Activated gamma-delta T cell (primary cell): ENCODE measurements around the gene SIX2.
A peak's percentile ranks its signal among the peaks of the same experiment; 100 is the strongest.

Source experiments
- DNase-seq: peaks from one replicate; lab custom pipeline; 2025; lab: John Stamatoyannopoulos, UW

The SIX2 gene

DNA sequence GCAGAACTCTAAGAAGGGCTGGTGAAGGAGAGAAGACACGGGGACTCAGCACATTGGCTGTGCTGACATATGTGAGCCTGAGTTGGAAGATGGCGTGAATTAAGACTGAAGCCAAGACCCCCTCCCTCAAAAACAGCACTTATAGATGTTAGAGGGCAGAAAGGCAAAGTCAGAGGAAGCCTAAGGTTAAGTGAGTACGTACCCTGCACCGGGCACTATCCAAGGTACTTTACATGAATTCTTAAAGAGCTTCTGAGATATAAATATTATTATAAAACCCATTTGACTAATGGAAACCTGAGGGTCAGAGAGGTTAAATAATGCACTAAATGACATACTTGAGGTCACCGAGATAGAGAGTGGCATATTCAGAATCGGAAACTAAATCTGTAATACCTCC, 42.2 kb downstream of the SIX2 start:
- no peak for DNase-seq

DNA sequence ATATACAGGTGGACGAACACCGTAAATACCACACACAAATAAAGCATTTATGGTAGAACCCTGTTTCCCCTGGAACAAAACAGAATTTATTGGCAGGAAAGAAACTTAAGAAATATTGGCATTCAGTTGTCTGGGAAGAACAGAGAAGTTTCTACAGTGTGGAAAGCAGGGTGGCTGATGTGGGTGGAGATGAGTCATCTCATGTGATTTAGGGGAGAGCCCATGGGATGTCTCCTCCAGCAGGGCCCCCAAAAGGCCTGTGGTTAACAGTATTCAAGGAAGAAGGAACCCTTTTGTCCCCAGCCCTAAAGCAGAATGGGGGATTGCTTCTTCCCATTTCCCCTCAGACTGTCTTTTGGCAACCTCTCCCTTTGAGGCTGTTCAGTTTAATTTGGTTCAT, 43.6 kb downstream of the SIX2 start:
- DNase-seq, result no peak

DNA sequence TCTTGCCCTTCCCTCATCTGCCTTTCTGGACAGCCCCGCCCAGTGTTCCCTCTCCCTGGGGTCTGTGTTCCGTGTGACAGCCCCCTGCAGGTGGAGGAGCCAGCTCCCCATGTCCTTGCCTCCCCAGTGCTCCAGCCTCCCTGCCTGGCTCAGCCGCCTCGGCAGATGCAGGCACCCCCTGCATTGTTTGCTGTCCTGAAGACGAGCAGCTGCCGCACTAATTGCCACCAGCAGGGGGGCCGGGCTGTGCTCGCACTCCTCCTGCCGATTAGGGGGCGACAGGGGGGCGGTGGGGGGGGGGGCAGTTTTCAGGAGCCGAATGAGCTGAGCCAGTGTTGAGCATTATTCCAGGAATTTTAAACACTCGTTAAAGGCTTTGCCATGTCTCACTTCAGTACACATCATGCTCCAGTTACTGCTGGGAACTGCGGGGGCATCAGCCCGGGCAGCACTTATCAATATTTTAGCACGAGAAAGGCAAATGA, 44.5 kb downstream of the SIX2 start:
- no peak for DNase-seq

DNA sequence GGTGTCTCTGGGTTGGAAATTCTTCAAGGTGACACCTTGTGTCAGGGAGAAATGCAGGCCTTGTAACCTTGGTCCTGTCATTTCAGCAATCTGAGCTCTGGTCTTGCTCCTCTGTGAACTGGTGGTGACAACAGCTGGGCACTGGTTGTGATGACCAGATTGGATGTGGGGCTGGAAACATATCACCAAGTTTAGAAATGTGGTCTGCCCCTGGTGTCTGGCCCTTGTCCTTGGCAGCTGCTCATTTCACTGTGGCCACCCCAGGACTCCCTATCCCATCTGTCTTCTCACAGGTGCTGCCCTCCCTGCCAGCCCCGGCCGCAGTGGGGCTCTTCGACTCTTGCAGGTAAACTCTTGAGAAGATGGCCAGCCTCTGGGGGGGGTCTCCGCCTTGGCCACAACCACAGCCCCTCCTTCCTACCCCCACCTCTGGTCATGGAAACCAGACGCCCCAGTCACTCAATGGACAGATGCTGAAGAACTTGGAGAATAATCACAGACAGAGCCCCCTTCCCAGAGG, 47.0 kb downstream of the SIX2 start:
- DNase-seq, result no peak

DNA sequence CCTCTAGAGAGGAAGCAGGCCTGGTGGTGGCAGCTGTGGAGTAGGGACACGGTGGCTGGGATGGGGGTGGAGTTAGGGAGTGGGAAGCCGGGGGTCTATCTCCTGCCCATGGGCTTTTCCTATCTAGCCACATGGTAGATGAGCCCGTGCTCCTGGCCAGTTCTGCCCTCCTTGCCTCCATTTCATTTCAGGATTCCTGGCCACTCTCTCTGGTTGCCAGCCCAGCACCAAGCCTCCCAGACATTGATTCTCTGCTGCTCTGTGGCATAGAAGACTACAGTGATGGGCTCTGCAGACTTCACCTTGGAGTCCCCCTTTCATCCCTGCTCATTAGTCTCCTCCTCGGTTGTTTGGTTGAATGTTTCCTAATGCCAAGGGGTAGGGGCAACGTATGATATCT, 48.4 kb downstream of the SIX2 start:
- DNase-seq, result no peak

DNA sequence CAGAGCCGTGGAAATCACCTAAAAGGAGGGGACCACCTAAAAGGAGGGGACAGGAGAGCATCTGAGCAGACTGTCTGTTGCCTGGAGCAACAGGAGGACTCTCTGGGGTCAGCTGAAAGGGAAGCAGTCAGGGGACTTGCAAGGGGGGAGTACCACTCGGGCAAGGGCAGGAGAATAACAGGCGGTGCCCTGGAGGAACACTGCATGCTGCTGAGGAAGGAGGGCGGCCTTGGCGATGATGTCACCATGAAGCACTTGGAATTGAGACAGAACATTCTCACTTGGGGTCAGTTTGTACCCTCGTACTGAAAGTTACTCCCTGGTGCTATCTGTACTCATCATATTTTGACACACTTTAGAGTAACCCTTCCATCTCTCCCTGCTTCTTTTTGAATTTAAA, 49.4 kb downstream of the SIX2 start:
- no peak for DNase-seq

DNA sequence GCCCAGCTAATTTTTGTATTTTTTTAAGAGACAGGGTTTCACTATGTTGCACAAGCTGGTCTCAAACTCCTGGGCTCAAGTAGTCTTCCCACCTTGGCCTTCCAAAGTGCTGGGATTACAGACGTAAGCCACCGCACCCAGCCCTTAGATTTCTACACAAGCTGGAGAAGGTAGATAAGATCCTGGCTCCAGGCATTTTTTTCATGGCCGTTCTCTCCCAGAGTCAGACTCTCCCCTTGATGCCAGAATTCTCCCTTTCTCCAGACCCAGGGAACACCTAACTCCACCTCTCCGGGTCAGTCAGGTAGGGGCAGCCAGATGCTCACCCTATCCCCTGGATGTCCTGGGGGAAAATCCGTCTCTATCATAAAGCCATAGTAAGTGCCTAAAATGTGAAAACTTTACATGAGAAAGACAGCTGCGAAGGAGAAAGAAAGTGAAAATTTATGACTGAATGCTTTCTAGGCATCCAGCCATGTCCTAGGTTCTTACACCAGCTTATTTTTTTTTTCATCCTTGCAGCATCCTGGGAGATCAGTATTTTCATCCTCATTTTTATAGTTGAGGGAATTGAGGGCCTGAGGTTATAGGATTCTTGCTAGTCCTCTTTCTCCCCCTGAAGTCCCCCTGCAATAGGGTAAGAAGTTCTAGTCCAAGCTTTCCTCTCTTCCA, 51.5 kb downstream of the SIX2 start:
- no peak for DNase-seq

DNA sequence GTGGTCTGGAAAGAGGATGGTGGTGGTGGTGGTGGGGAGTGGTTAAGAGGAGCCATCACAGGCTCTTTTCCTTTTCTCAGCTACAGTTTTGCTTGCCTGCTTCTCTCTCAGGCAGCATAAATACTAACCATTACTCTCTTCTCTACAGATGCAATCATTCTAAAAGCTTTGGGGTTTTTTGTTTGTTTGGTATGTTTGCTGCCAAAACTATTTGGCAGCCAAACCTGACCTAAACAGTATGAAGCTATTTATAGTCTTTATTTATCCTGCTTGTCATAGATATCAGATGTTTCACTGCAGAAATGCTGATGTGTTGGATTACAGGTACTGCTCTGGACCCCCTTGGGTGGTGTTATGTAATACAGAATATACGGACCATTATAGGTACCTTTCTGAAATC, 52.4 kb downstream of the SIX2 start:
- no peak for DNase-seq

DNA sequence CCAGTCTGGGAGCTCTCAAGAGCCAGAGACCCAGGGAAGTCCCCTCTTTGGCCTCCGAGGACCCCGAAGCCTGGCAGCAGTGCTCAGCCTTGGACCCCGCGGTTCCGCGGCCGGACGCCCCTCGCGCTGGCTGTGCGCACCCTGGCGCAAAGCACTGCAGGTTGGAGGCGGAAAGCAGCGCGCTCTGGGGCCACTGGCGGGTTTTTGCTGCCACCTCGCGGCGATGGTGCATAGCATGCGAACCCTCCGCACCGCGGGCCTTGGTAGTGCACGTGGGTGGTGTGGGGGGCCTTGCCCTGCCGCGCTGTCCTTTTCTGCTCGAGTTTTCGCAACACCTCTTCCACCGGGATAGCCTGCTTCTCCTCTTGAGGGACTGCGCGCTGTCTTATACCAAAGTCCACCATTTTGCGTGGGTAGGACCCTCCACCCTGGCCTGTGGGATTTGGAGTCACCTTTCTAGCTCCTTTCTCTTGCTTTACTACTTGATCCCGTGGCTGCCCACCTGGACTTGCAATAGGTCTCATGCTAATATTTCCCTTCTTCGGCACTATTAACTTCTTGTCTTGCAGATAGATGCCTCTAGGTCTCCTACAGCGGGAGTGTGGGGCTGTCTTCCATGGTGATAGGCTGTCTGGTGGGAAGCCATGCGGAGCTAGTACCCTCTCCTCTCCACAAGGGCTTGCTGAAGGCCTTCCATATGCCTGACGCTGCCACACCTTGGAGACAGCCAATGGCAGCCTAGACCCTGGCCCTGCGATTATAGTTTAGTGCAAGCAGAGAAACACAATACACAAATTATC, 53.5 kb downstream of the SIX2 start:
- peak; percentile 28 for DNase-seq
